Natural killer cell (primary cell): ENCODE data around the gene PLB1. TPM values are rescaled to one million over a fixed set of nuclear protein-coding genes. Genes with fewer than 3 reads are reported as not detected.

ENCODE experiments used
- ATAC-seq, 3 donors: fragments of 150-1000 bp in 2 of 3; fragments of 200-7000 bp in 1 of 3; cut with Tn5 transposase; 1 replicate in 1 of 3; 2 replicates in 2 of 3; pipeline ENCODE4 v1.10.0; 2021; ENCODE audit warnings: mild to moderate bottlenecking in 2 of 3, moderate library complexity in 2 of 3
- DNase-seq, 2 donors: peaks; one replicate each; pipeline versions ENCODE4 v3.0.0 to v3.0.0-alpha.2; 2013 to 2021; ENCODE audit warnings: mixed read lengths in 1 of 2
- H3K27ac ChIP-seq: one replicate; pipeline ENCODE4 v1.5.1; 2013; ENCODE audit warnings: mild to moderate bottlenecking, low read length
- H3K27me3 ChIP-seq: one replicate; pipeline ENCODE4 v1.6.1; 2013; ENCODE audit warnings: low read length; ENCODE audit not compliant: control insufficient read depth, insufficient read depth
- H3K36me3 ChIP-seq: one replicate; pipeline ENCODE4 v1.6.1; 2013; ENCODE audit warnings: low read length; ENCODE audit not compliant: control insufficient read depth, insufficient read depth
- H3K4me1 ChIP-seq: one replicate; pipeline ENCODE4 v1.6.1; 2013; ENCODE audit warnings: low read length; ENCODE audit not compliant: control insufficient read depth, insufficient read depth
- H3K4me3 ChIP-seq: one replicate; pipeline ENCODE4 v1.5.1; 2013; ENCODE audit warnings: low read length
- H3K9me3 ChIP-seq: one replicate; pipeline ENCODE4 v1.6.1; 2013; ENCODE audit warnings: low read length; ENCODE audit not compliant: control insufficient read depth, insufficient read depth
- H3K27ac Mint-ChIP-seq, 2 donors: one replicate each; pipeline ENCODE4 v1.8.0; 2022; ENCODE audit warnings: mild to moderate bottlenecking in 2 of 2, mixed read lengths in 2 of 2, moderate library complexity in 1 of 2
- H3K27me3 Mint-ChIP-seq, 2 donors: one replicate each; pipeline ENCODE4 v1.8.0; 2022; ENCODE audit warnings: low read depth in 2 of 2, mixed read lengths in 2 of 2
- H3K36me3 Mint-ChIP-seq: one replicate; pipeline ENCODE4 v1.8.0; 2022; ENCODE audit warnings: mixed read lengths
- H3K4me1 Mint-ChIP-seq, 2 donors: one replicate each; pipeline ENCODE4 v1.8.0; 2022; ENCODE audit warnings: mixed read lengths in 2 of 2
- H3K4me3 Mint-ChIP-seq: one replicate; pipeline ENCODE4 v1.8.0; 2022; ENCODE audit warnings: mild to moderate bottlenecking, moderate library complexity, mixed read lengths
- H3K9me3 Mint-ChIP-seq, 2 donors: one replicate each; pipeline ENCODE4 v1.8.0; 2022; ENCODE audit warnings: mixed read lengths in 2 of 2
- CTCF ChIP-seq: fragments of 200-600 bp; IDR thresholded peaks from one replicate; pipeline ENCODE4 v1.8.0; 2022; ENCODE audit warnings: antibody characterized with exemption
- WGBS: methylation state at CpG from one replicate; pipeline ENCODE4 v1.1.7; 2013; ENCODE audit warnings: missing lambda C conversion rate; ENCODE audit not compliant: insufficient coverage; 5-methylcytosine and 5-hydroxymethylcytosine counted together
- intact Hi-C: fragments of 100-400 bp; cut with micrococcal nuclease; formaldehyde crosslinking; loops from one replicate; pipeline ENCODE4 v1.14.2; 2022
- total RNA-seq, 4 donors: library from RNA; stranded (reverse); fragments of 120-200 nt in 1 of 4; gene quantifications; one replicate each; pipeline versions ENCODE4 v1.2.3 to v1.2.4, GENCODE V29; 2013 to 2022

Gene PLB1
- total RNA-seq, 3 donors from 2014 or later (not counting 1 experiment from before 2014, with no cell fraction given) = 1.7 to 2.6 (median 1.9) TPM

DNA sequence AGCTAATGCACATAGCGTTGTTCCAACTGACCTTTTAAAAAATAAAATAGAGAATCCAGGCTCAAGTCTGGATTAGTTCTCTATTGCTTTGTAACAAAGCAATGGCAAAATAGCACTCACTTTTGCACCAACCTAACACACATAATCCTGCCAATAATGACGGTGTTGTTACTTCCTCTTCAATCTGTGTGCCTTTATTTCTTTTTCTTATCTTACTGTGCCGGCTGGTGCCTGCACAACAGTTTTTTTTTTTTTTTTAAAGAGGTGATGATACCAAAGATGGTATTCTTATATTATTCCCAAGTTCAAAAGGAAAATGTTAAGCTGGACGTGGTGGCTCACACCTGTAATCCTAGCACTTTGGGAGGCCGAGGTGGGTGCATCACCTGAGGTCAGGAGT, 3.4 kb downstream of the PLB1 start:
- no peak overlapping the region for H3K4me3 Mint-ChIP-seq
- no peaks in the 10 kb centered on the region for H3K36me3 Mint-ChIP-seq
- Histone ChIP-seq H3K27me3 (peaks cover 3% of the 10 kb centered on the region), H3K9me3 (no peaks in the 10 kb centered on the region), H3K36me3 (no peaks in the 10 kb centered on the region), H3K27ac (no peak overlapping the region), H3K4me3 (no peak overlapping the region), H3K4me1 (no peaks in the 10 kb centered on the region)
- H3K27ac Mint-ChIP-seq = no peak overlapping the region
- intact Hi-C loops = no loop called here
- WGBS = 89% methylated on average over 4 of the region's 5 CpGs
- H3K9me3 Mint-ChIP-seq = no peaks in the 10 kb centered on the region
- DNase-seq (no peak), ATAC-seq (no peak)
- H3K27me3 Mint-ChIP-seq = peaks cover 0 to 7% of the 10 kb centered on the region in 2 donors
- TF ChIP-seq CTCF = no peak
- H3K4me1 Mint-ChIP-seq = no peaks in the 10 kb centered on the region

GRCh38 chr2:28505361-28505760, 9.5 kb downstream of the PLB1 start:
- no peaks in the 10 kb centered on the region for H3K9me3 Mint-ChIP-seq
- 74% methylated on average over 4 of the region's 4 CpGs for WGBS
- H3K27ac Mint-ChIP-seq = no peak overlapping the region
- peaks cover 0 to 4% of the 10 kb centered on the region in 2 donors for H3K27me3 Mint-ChIP-seq
- peaks cover 19% of the 10 kb centered on the region for H3K4me1 ChIP-seq
- H3K4me3 Mint-ChIP-seq = no peak overlapping the region
- intact Hi-C loops = no loop called here
- H3K9me3 ChIP-seq = no peaks in the 10 kb centered on the region
- peaks cover 3% of the 10 kb centered on the region for H3K27me3 ChIP-seq
- H3K36me3 Mint-ChIP-seq = no peaks in the 10 kb centered on the region
- ATAC-seq (no peak), DNase-seq (no peak)
- no peak for TF ChIP-seq CTCF
- H3K4me3 ChIP-seq = no peak overlapping the region
- no peak overlapping the region for H3K27ac ChIP-seq
- no peaks in the 10 kb centered on the region for H3K36me3 ChIP-seq
- peaks cover 17 to 21% of the 10 kb centered on the region in 2 donors for H3K4me1 Mint-ChIP-seq

- H3K4me3 Mint-ChIP-seq = no peak overlapping the region
- H3K27me3 Mint-ChIP-seq = peaks cover 0 to 4% of the 10 kb centered on the region in 2 donors
- no peak for ATAC-seq
These were observed 10.5 kb downstream of the PLB1 start for GRCh38 chr2:28506112-28506910.

More at GRCh38 chr2:28506112-28506910, 10.5 kb downstream of the PLB1 start:
- H3K9me3 ChIP-seq = no peaks in the 10 kb centered on the region
- no peaks in the 10 kb centered on the region for H3K36me3 ChIP-seq
- intact Hi-C loops = no loop called here
- TF ChIP-seq CTCF = no peak
- Mint-ChIP-seq H3K36me3 (no peaks in the 10 kb centered on the region), H3K27ac (peak overlapping the region in 1 of 2 donors; percentile 86), H3K9me3 (no peaks in the 10 kb centered on the region), H3K4me1 (peaks cover 17 to 21% of the 10 kb centered on the region in 2 donors)
- no peak for DNase-seq
- H3K27me3 ChIP-seq = peaks cover 3% of the 10 kb centered on the region
- peaks cover 19% of the 10 kb centered on the region for H3K4me1 ChIP-seq
- 97% methylated on average over 5 of the region's 5 CpGs for WGBS
- H3K27ac ChIP-seq = no peak overlapping the region
- H3K4me3 ChIP-seq = no peak overlapping the region
